Measurements from ENCODE around the gene IL6ST.
"Not testable (repeated sequence)": the region's sequence is repeated elsewhere in the genome, so short reads cannot be mapped to it uniquely, and the experiment has no call there.

Gene IL6ST

GRCh38 chr5:55959208-55959607 lies 35.6 kb downstream of the IL6ST start:
- no peak for DNase-seq

GRCh38 chr5:55941154-55941553 lies 53.6 kb downstream of the IL6ST start:
- DNase-seq = not testable (repeated sequence)

- not testable (repeated sequence) for DNase-seq
These were observed 57.2 kb downstream of the IL6ST start for GRCh38 chr5:55937598-55937997.

- peak; percentile 44 for DNase-seq
These were observed 58.6 kb downstream of the IL6ST start for GRCh38 chr5:55936100-55936693.

GRCh38 chr5:55935371-55935770 lies 59.4 kb downstream of the IL6ST start:
- DNase-seq = no peak

- no peak for DNase-seq
These were observed 60.0 kb downstream of the IL6ST start for GRCh38 chr5:55934720-55935119.

GRCh38 chr5:55934115-55934613 lies 60.6 kb downstream of the IL6ST start:
- DNase-seq = no peak

GRCh38 chr5:55933377-55934114 lies 61.2 kb downstream of the IL6ST start:
- DNase-seq = no peak

GRCh38 chr5:55932700-55933099 lies 62.1 kb downstream of the IL6ST start:
- no peak for DNase-seq

- no peak for DNase-seq
These were observed 65.6 kb downstream of the IL6ST start for GRCh38 chr5:55929020-55929799.

- no peak for DNase-seq
These were observed 66.7 kb downstream of the IL6ST start for GRCh38 chr5:55927861-55928655.

GRCh38 chr5:55926476-55926875 lies 68.3 kb downstream of the IL6ST start:
- no peak for DNase-seq

GRCh38 chr5:55925712-55926111 lies 69.1 kb downstream of the IL6ST start:
- DNase-seq = no peak

- DNase-seq = no peak
These were observed 69.6 kb downstream of the IL6ST start for GRCh38 chr5:55925181-55925580.

- DNase-seq = no peak
These were observed 70.0 kb downstream of the IL6ST start for GRCh38 chr5:55924744-55925143.

GRCh38 chr5:55923865-55924500 lies 70.8 kb downstream of the IL6ST start:
- DNase-seq = no peak

GRCh38 chr5:55923177-55923771 lies 71.5 kb downstream of the IL6ST start:
- no peak for DNase-seq

- DNase-seq = no peak
These were observed 73.1 kb downstream of the IL6ST start for GRCh38 chr5:55921617-55922016.

GRCh38 chr5:55920784-55921183 lies 74.0 kb downstream of the IL6ST start:
- no peak for DNase-seq

- no peak for DNase-seq
These were observed 75.1 kb downstream of the IL6ST start for GRCh38 chr5:55919625-55920024.

- DNase-seq = no peak
These were observed 76.4 kb downstream of the IL6ST start for GRCh38 chr5:55918087-55919035.
